Measurements from ENCODE around the gene FRAS1.
"Not testable (repeated sequence)": the region's sequence is repeated elsewhere in the genome, so short reads cannot be mapped to it uniquely, and the experiment has no call there.

FRAS1 gene

GRCh38 chr4:78545275-78546246 is 488.4 kb downstream of the FRAS1 start:
- DNase-seq (ENCODE audit: extremely low spot score), result no peak
- TF ChIP-seq FOXM1 (IDR thresholded peaks at IDR 0.05; ENCODE audit: borderline replicate concordance) (no peak), LEF1 (IDR thresholded peaks at IDR 0.05; ENCODE audit: borderline replicate concordance) (no peak), BHLHE40 (IDR thresholded peaks at IDR 0.05; ENCODE audit: borderline replicate concordance) (no peak), ARNT (IDR thresholded peaks at IDR 0.05) (no peak), L3MBTL2 (conservative IDR thresholded peaks at IDR 0.05) (no peak), FOXK2 (IDR thresholded peaks at IDR 0.05) (no peak), HDGF (IDR thresholded peaks at IDR 0.05; ENCODE audit: borderline replicate concordance) (no peak), ZNF384 (IDR thresholded peaks at IDR 0.05) (no peak), FOXA1 (IDR thresholded peaks at IDR 0.05) (no peak), TARDBP (IDR thresholded peaks at IDR 0.05) (no peak), ELF4 (IDR thresholded peaks at IDR 0.05) (no peak), SUZ12 (IDR thresholded peaks at IDR 0.05) (no peak)
- TF ChIP-seq, protein P1, sequence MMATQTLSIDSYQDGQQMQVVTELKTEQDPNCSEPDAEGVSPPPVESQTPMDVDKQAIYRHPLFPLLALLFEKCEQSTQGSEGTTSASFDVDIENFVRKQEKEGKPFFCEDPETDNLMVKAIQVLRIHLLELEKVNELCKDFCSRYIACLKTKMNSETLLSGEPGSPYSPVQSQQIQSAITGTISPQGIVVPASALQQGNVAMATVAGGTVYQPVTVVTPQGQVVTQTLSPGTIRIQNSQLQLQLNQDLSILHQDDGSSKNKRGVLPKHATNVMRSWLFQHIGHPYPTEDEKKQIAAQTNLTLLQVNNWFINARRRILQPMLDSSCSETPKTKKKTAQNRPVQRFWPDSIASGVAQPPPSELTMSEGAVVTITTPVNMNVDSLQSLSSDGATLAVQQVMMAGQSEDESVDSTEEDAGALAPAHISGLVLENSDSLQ (IDR thresholded peaks at IDR 0.05), result no peak
- ChIA-PET CTCF (no interaction called here), POLR2A (no interaction called here)

- POLR2A ChIA-PET, CTCF ChIA-PET: not testable (repeated sequence)
Measured at GRCh38 chr4:78547899-78548298, 490.8 kb downstream of the FRAS1 start.

GRCh38 chr4:78548889-78549288 is 491.8 kb downstream of the FRAS1 start:
- DNase-seq (ENCODE audit: extremely low spot score); CTCF ChIA-PET; POLR2A ChIA-PET: not testable (repeated sequence)

More at GRCh38 chr4:78547899-78548298, 490.8 kb downstream of the FRAS1 start:
- not testable (repeated sequence) for DNase-seq (ENCODE audit: extremely low spot score)

- ChIA-PET CTCF (no interaction called here), POLR2A (no interaction called here)
- DNase-seq (ENCODE audit: extremely low spot score), result peak; percentile 54
- no peak for TF ChIP-seq FOXK2 (IDR thresholded peaks at IDR 0.05)
- TF ChIP-seq L3MBTL2 (conservative IDR thresholded peaks at IDR 0.05), result no peak
- TF ChIP-seq LEF1 (IDR thresholded peaks at IDR 0.05; ENCODE audit: borderline replicate concordance), result no peak
- TF ChIP-seq FOXM1 (IDR thresholded peaks at IDR 0.05; ENCODE audit: borderline replicate concordance), result no peak
- no peak for TF ChIP-seq HDGF (IDR thresholded peaks at IDR 0.05; ENCODE audit: borderline replicate concordance)
- TF ChIP-seq ELF4 (IDR thresholded peaks at IDR 0.05), result no peak
- no peak for TF ChIP-seq ARNT (IDR thresholded peaks at IDR 0.05)
- no peak for TF ChIP-seq SP1 (IDR thresholded peaks at IDR 0.05)
- TF ChIP-seq NFRKB (IDR thresholded peaks at IDR 0.05), result no peak
Measured at GRCh38 chr4:78551420-78552351, 494.6 kb downstream of the FRAS1 start, which contains the start of gene ANXA3. TSS of gene ANXA3 (plus strand) at chr4:78551770. CDS start at chr4:78554474, 2,704 bp downstream.

- DNase-seq (ENCODE audit: extremely low spot score), result peak; percentile 22
- CTCF ChIA-PET, result interaction anchor here (0.7 kb wide), 1 partner anchor 11 kb away, joined by 3 read pairs; no protein-coding TSS in a partner anchor
- POLR2A ChIA-PET, result no interaction called here
- TF ChIP-seq NFRKB (IDR thresholded peaks at IDR 0.05), result no peak
- no peak for TF ChIP-seq HDGF (IDR thresholded peaks at IDR 0.05; ENCODE audit: borderline replicate concordance)
- TF ChIP-seq SUZ12 (IDR thresholded peaks at IDR 0.05), result no peak
- TF ChIP-seq LEF1 (IDR thresholded peaks at IDR 0.05; ENCODE audit: borderline replicate concordance), result no peak
- TF ChIP-seq L3MBTL2 (conservative IDR thresholded peaks at IDR 0.05), result no peak
- TF ChIP-seq ZNF384 (IDR thresholded peaks at IDR 0.05), result no peak
- no peak for TF ChIP-seq CTBP1 (IDR thresholded peaks at IDR 0.05; ENCODE audit: borderline replicate concordance)
- no peak for TF ChIP-seq ARNT (IDR thresholded peaks at IDR 0.05)
Measured at GRCh38 chr4:78552389-78553042, 495.4 kb downstream of the FRAS1 start.

DNA sequence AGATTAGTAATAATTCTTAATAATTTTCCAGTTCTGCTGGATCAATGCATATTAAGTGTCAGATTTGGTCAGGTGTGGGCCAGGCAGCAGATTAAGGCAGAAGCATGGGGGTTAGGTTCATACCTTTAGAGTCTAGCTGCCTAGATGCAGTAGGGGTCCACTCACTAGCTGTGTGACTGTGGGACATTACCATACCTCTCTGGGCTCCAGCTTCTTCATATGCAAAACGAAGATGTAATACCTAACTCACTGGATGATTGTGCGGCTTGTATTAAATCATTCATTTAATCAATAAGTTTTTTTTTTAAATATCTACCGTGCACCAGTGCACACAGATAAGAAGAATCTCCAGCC is 495.9 kb downstream of the FRAS1 start:
- POLR2A ChIA-PET, result no interaction called here
- DNase-seq (ENCODE audit: extremely low spot score), result no peak
- CTCF ChIA-PET, result interaction anchor here (0.7 kb wide), 1 partner anchor 12 kb away, joined by 3 read pairs; no protein-coding TSS in a partner anchor
- TF ChIP-seq SP1 (IDR thresholded peaks at IDR 0.05) (no peak), ELF4 (IDR thresholded peaks at IDR 0.05) (no peak), FOXM1 (IDR thresholded peaks at IDR 0.05; ENCODE audit: borderline replicate concordance) (no peak), TARDBP (IDR thresholded peaks at IDR 0.05) (no peak), ARNT (IDR thresholded peaks at IDR 0.05) (no peak), CTBP1 (IDR thresholded peaks at IDR 0.05; ENCODE audit: borderline replicate concordance) (no peak), LEF1 (IDR thresholded peaks at IDR 0.05; ENCODE audit: borderline replicate concordance) (no peak), FOXA1 (IDR thresholded peaks at IDR 0.05) (no peak), FOXK2 (IDR thresholded peaks at IDR 0.05) (no peak), ZNF384 (IDR thresholded peaks at IDR 0.05) (no peak), SUZ12 (IDR thresholded peaks at IDR 0.05) (no peak), L3MBTL2 (conservative IDR thresholded peaks at IDR 0.05) (no peak), BHLHE40 (IDR thresholded peaks at IDR 0.05; ENCODE audit: borderline replicate concordance) (no peak), HDGF (IDR thresholded peaks at IDR 0.05; ENCODE audit: borderline replicate concordance) (no peak), NFRKB (IDR thresholded peaks at IDR 0.05) (no peak)
- TF ChIP-seq, protein P1 (IDR thresholded peaks at IDR 0.05), result no peak

Data from HEK293T (cell line).